ENCODE data around the gene CHRNG. TPM values are rescaled to one million over a fixed set of nuclear protein-coding genes. Genes with fewer than 3 reads are reported as not detected.
A peak's percentile ranks its signal among the peaks of the same experiment; 100 is the strongest.

The CHRNG gene
- total RNA-seq, 1 donor from 2014 or later, result 0.87 TPM

DNA sequence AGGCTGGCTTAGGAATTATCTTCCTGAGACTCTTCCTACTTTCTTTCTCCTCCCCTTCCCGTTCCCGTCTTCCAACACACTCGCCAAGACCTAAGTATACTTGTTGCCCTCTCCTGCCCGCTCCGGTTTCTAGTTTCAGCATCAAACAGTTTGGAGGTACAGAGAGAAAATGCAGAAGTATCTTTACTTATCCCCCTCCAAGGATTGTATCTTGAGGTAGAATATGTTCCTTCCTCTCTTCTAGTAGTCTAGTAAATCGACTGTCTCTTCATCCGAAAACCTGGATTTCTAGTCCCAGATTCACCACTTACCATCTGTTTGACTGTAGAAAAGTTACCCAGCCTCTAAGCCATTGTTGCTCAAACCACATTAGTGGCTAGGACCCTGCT is 11.8 kb downstream of the CHRNG start:
- H3K36me3 Mint-ChIP-seq, result peaks cover 43% of the 10 kb centered on the region

DNA sequence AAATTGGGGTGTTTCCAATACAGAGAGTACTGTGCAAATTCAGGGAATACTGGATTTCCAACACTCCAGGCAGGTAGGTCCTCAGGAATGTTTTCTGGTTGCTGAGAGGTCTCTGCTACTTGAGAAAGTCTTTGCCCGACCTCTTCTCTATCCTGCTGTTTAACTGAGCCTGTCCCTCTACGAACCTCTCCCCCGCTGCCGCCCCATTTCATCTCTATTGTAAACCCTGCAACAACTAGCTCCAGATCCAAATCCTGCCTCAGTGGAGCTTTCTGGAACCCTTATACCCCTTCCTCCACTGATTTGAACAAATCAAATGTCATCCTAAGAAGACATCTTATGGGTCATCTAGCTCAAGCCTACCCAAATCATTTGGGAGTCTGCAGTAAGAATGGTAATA is 12.3 kb downstream of the CHRNG start:
- Mint-ChIP-seq H3K4me3 (peak overlapping the region; percentile 95), H3K27ac (peak overlapping the region; percentile 93), H3K36me3 (peaks cover 42% of the 10 kb centered on the region), H3K9me3 (peaks cover 8% of the 10 kb centered on the region), H3K4me1 (ENCODE audit: unreplicated experiment) (peaks cover 17% of the 10 kb centered on the region), H3K27me3 (no peaks in the 10 kb centered on the region)
- TF ChIP-seq, protein P1, sequence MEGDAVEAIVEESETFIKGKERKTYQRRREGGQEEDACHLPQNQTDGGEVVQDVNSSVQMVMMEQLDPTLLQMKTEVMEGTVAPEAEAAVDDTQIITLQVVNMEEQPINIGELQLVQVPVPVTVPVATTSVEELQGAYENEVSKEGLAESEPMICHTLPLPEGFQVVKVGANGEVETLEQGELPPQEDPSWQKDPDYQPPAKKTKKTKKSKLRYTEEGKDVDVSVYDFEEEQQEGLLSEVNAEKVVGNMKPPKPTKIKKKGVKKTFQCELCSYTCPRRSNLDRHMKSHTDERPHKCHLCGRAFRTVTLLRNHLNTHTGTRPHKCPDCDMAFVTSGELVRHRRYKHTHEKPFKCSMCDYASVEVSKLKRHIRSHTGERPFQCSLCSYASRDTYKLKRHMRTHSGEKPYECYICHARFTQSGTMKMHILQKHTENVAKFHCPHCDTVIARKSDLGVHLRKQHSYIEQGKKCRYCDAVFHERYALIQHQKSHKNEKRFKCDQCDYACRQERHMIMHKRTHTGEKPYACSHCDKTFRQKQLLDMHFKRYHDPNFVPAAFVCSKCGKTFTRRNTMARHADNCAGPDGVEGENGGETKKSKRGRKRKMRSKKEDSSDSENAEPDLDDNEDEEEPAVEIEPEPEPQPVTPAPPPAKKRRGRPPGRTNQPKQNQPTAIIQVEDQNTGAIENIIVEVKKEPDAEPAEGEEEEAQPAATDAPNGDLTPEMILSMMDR (conservative IDR thresholded peaks at IDR 0.05), result no peak
- no peak for DNase-seq (ENCODE audit: extremely low spot score, unreplicated experiment)

More for the DNA sequence above, 11.8 kb downstream of the CHRNG start:
- Mint-ChIP-seq H3K4me1 (ENCODE audit: unreplicated experiment) (peaks cover 17% of the 10 kb centered on the region), H3K4me3 (peak overlapping the region; percentile 95), H3K27me3 (no peaks in the 10 kb centered on the region), H3K27ac (peak overlapping the region; percentile 93), H3K9me3 (peaks cover 8% of the 10 kb centered on the region)
- TF ChIP-seq, protein P1 (conservative IDR thresholded peaks at IDR 0.05), result no peak
- no peak for DNase-seq (ENCODE audit: extremely low spot score, unreplicated experiment)

DNA sequence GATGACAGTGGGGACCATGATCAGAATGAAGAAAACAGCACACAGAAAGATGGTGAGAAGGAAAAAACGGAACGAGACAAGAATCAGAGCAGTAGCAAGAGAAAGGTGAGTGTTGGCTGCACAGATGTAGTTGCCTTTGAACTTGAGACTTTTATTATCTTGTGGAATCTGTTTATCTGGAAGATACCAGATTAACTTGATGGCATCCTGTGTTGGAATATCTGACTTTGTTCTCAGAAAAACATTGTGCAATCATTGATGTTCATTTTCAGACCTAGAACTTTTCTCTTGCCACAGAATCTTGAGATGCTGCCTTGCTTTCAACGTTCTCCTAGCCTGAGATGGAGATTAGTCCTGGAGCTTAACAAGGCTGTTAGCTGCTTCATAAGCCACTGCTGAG is 16.9 kb downstream of the CHRNG start:
- H3K36me3 Mint-ChIP-seq, result peaks cover 33% of the 10 kb centered on the region

DNA sequence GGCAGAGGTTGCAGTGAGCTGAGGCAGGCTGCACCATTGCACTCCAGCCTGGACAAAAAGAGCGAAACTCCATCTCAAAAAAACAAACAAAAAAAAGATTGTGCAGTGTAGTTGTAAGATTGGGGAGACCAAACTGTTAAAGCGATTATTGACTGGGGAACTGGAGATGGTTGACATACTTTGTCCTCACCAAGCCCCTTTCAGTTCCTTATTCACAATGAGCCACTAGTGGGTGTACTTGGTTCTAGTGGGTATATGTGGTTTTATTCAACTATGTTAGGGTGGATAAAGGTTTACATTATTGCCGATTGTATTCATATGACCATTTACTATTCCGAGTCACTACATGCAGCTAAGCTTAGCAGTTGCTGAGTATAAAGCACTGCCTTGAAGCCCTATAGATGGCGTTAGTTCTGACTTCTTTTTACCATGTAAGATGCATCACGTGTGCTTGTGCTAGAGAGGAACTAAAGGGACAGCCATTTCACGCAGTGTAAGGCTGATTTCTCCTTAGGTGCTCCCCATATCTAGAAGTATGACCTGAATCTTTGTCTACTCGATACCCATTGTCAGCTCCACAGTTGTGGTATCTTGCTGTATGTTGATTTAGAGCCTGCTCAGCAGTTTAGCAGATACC is 23.1 kb downstream of the CHRNG start:
- Mint-ChIP-seq H3K4me1 (ENCODE audit: unreplicated experiment) (no peaks in the 10 kb centered on the region), H3K9me3 (no peaks in the 10 kb centered on the region), H3K27me3 (no peaks in the 10 kb centered on the region), H3K4me3 (no peak overlapping the region), H3K27ac (no peak overlapping the region), H3K36me3 (peaks cover 37% of the 10 kb centered on the region)
- TF ChIP-seq, protein P1 (conservative IDR thresholded peaks at IDR 0.05), result no peak
- no peak for DNase-seq (ENCODE audit: extremely low spot score, unreplicated experiment)

More for the DNA sequence above, 16.9 kb downstream of the CHRNG start:
- no peak for DNase-seq (ENCODE audit: extremely low spot score, unreplicated experiment)
- no peaks in the 10 kb centered on the region for H3K27me3 Mint-ChIP-seq
- H3K4me1 Mint-ChIP-seq (ENCODE audit: unreplicated experiment), result peaks cover 10% of the 10 kb centered on the region
- no peak overlapping the region for H3K4me3 Mint-ChIP-seq
- no peak overlapping the region for H3K27ac Mint-ChIP-seq
- H3K9me3 Mint-ChIP-seq, result no peaks in the 10 kb centered on the region
- TF ChIP-seq, protein P1 (conservative IDR thresholded peaks at IDR 0.05), result no peak

DNA sequence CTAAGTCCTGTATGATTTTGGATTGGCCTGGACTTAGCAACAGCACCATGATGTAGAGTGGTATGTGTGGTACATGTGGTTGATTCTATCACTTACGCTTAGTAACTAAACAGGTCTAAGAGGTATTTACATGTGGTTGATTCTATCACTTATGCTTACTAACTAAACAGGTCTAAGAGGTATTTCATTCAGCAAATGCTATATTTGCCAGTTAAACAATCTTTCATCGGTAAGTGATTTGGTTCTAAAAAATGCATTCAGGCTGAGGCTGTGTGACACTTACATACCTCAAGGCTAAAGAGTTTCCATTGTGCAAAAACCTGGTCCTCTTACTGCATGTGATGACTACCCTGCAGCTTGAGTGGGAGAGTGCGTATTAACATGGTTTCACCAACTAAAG is 24.1 kb downstream of the CHRNG start:
- Mint-ChIP-seq H3K27ac (no peak overlapping the region), H3K9me3 (no peaks in the 10 kb centered on the region), H3K36me3 (peaks cover 40% of the 10 kb centered on the region), H3K4me1 (ENCODE audit: unreplicated experiment) (no peaks in the 10 kb centered on the region), H3K27me3 (no peaks in the 10 kb centered on the region), H3K4me3 (no peak overlapping the region)
- DNase-seq (ENCODE audit: extremely low spot score, unreplicated experiment), result no peak
- TF ChIP-seq, protein P1 (conservative IDR thresholded peaks at IDR 0.05), result no peak
